Measurements from ENCODE around the gene CYP11A1. TPM values are rescaled to one million over a fixed set of nuclear protein-coding genes. Genes with fewer than 3 reads are reported as not detected.

The CYP11A1 gene
- polyA plus RNA-seq, 4 donors = 0.54 to 2.7 (median 0.73) TPM

DNA sequence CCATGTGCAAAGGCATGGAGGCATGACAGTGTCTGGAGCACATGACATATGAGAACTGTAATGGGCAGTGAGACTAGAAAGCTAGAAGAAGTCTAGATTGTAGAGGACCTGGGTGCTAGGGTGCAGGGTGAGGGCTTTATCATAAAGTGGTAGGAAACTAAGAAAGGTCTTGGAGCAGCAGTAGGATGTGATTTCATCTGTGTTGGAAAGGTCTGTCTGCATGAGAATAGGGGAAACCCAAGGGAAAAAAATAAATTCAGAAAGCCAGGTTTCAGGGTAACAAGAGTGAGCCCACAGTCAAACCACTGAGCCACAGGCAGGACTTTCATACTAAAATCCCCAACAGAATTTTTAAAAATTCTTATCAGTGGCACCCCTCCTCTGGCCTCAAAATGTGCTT lies 76.8 kb downstream of the CYP11A1 start:
- Histone ChIP-seq H3K36me3 (ENCODE audit: control insufficient read depth in 3 of 3, insufficient read depth in 2 of 3, low read depth in 1 of 3, low read length in 3 of 3) (no peaks in the 10 kb centered on the region), H3K27me3 (ENCODE audit: control insufficient read depth in 3 of 3, insufficient read depth in 3 of 3, low read length in 3 of 3) (peaks cover 0 to 2% (median 0%) of the 10 kb centered on the region in 3 donors), H3K9me3 (ENCODE audit: control insufficient read depth in 2 of 2, insufficient read depth in 1 of 2, low read depth in 1 of 2, low read length in 1 of 2) (no peaks in the 10 kb centered on the region), H3K4me1 (ENCODE audit: control insufficient read depth in 3 of 3, insufficient read depth in 2 of 3, low read depth in 1 of 3, low read length in 2 of 3) (no peaks in the 10 kb centered on the region), H3K4me3 (ENCODE audit: low read depth in 1 of 3, low read length in 3 of 3) (no peak overlapping the region), H3K27ac (ENCODE audit: low read depth in 1 of 3, low read length in 2 of 3) (no peak overlapping the region)
- FAIRE-seq (no peak), DNase-seq (no peak)

DNA sequence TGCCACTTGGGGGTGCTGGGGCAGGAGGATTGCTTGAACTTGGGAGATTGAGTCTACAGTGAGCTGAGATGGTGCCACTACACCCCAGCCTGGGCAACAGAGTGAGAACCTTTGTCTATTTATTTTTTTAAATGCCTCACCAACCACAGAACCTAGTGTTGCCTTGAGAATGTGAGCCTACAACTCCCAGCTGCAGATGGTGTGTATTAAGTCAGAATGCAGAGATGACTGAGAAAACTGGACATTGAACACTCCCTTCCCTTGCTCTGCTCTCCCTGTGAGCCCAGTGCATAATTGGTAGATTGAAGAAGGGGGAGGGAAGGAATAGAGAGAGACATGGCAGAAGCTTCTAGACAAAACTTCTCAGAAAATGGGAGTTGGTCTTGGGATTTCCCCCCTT lies 77.8 kb downstream of the CYP11A1 start:
- H3K27ac ChIP-seq (ENCODE audit: low read depth in 1 of 3, low read length in 2 of 3) = no peak overlapping the region
- H3K4me3 ChIP-seq (ENCODE audit: low read depth in 1 of 3, low read length in 3 of 3) = no peak overlapping the region
- peaks cover 0 to 2% (median 0%) of the 10 kb centered on the region in 3 donors for H3K27me3 ChIP-seq (ENCODE audit: control insufficient read depth in 3 of 3, insufficient read depth in 3 of 3, low read length in 3 of 3)
- FAIRE-seq (no peak), DNase-seq (no peak)
- H3K36me3 ChIP-seq (ENCODE audit: control insufficient read depth in 3 of 3, insufficient read depth in 2 of 3, low read depth in 1 of 3, low read length in 3 of 3) = no peaks in the 10 kb centered on the region
- H3K9me3 ChIP-seq (ENCODE audit: control insufficient read depth in 2 of 2, insufficient read depth in 1 of 2, low read depth in 1 of 2, low read length in 1 of 2) = no peaks in the 10 kb centered on the region
- no peaks in the 10 kb centered on the region for H3K4me1 ChIP-seq (ENCODE audit: control insufficient read depth in 3 of 3, insufficient read depth in 2 of 3, low read depth in 1 of 3, low read length in 2 of 3)

Other genes with a start within 250 kb of the CYP11A1 start
- 1 to 10 TPM in 2 of 4 donors, under 1 TPM in 1, not detected in 1; 0.54 to 5.7 (median 1.1) TPM for gene ISLR2, start 237.1 kb downstream of the CYP11A1 start, polyA plus RNA-seq
- gene ISLR, start 193.9 kb downstream of the CYP11A1 start, polyA plus RNA-seq = 10 to 100 TPM in 2 of 4 donors, 1 to 10 TPM in 1, under 1 TPM in 1; 0.45 to 10.5 (median 5.6) TPM
- gene STRA6, start 164.9 kb downstream of the CYP11A1 start, polyA plus RNA-seq = 1 to 10 TPM in 1 of 4 donors, under 1 TPM in 1, not detected in 2; 0.27 to 8.4 TPM
- 1 to 10 TPM in 1 of 4 donors, under 1 TPM in 1, not detected in 2; 0.01 to 1.1 TPM for gene CCDC33, start 131.3 kb downstream of the CYP11A1 start, polyA plus RNA-seq
- 1 to 10 TPM in 2 of 4 donors, under 1 TPM in 2; 0.45 to 4.3 (median 1.6) TPM for gene SEMA7A, start 66.3 kb upstream of the CYP11A1 start, polyA plus RNA-seq
- 10 to 100 TPM; 33.3 to 51.7 (median 41.1) TPM for gene UBL7, start 93.5 kb upstream of the CYP11A1 start, polyA plus RNA-seq
- 10 to 100 TPM in 1 of 4 donors, 1 to 10 TPM in 3; 4.0 to 11.3 (median 5.4) TPM for gene ARID3B, start 173.6 kb upstream of the CYP11A1 start, polyA plus RNA-seq
- 10 to 100 TPM; 47.8 to 84.5 (median 67.0) TPM for gene CLK3, start 248.2 kb upstream of the CYP11A1 start, polyA plus RNA-seq